NB4 (cell line): ENCODE data around the gene P2RY1.

Experiments used
- CTCF ChIP-seq: IDR thresholded peaks from one replicate; pipeline ENCODE4 v1.5.1; 2012; ENCODE audit warnings: low read depth, low read length
- MYC ChIP-seq: IDR thresholded peaks from 2 replicates; pipeline ENCODE4 v1.6.1; 2011; ENCODE audit warnings: low read depth, low read length
- POLR2A ChIP-seq: IDR thresholded peaks from 2 replicates; pipeline ENCODE4 v1.6.1; 2011; ENCODE audit warnings: mild to moderate bottlenecking; ENCODE audit not compliant: insufficient read length; ENCODE audit errors: extremely low read depth
- TF ChIP-seq, protein P1 (sequence below): IDR thresholded peaks from 2 replicates; pipeline ENCODE4 v1.6.1; 2011; ENCODE audit warnings: low read depth, low read length

DNA sequence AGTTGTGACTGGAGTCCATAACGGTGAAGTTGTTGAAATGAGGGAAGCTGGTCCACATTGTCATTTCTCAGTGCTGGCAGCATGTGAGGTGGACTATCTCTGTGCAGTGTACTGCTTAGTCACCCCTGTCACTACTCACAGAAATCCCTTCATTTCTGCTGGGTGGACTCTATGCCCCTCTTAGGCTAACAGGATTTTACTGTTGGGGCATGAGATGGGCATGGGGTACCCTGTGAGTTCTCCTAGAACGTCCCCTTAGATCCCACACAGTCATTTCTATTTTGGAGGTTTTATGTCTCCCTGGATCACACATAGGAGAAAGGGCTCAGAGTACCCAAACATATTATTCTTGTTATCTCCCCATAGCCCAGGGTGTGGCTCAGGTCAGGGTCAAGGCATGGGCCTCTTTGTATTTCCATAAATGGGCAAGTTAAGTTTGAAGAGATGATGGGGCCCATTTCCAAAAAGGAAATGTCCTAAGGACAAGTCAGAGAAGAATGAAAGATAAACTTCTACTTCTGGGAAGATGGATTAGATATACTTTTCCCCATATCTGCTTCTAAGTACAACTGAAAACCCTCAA lies 15.2 kb downstream of the P2RY1 start:
- TF ChIP-seq POLR2A = no peak
- TF ChIP-seq CTCF = no peak
- TF ChIP-seq MYC = no peak
- TF ChIP-seq, protein P1, sequence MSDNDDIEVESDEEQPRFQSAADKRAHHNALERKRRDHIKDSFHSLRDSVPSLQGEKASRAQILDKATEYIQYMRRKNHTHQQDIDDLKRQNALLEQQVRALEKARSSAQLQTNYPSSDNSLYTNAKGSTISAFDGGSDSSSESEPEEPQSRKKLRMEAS = no peak
